ENCODE measurements around the gene CHST1.

- TF ChIP-seq CTCF (IDR thresholded peaks at IDR 0.05), result no peak
- TF ChIP-seq EZH2 (IDR thresholded peaks at IDR 0.05), result no peak
- no peak for TF ChIP-seq EZH2phosphoT487 (IDR thresholded peaks at IDR 0.05)
These were observed 14.3 kb downstream of the CHST1 start for GRCh38 chr11:45651156-45651555.
